Thoracic aorta (tissue), 2 donors: ENCODE data around the gene CLN3. TPM values are rescaled to one million over a fixed set of nuclear protein-coding genes. Genes with fewer than 3 reads are reported as not detected.
"Not testable (repeated sequence)": the region's sequence is repeated elsewhere in the genome, so short reads cannot be mapped to it uniquely, and the experiment has no call there.

Source experiments
- ATAC-seq: fragments of 150-250 bp; one replicate; pipeline ENCODE4 v1.8.0; 2017; ENCODE audit warnings: low read depth; ENCODE audit not compliant: insufficient number of reproducible peaks, low FRiP score
- DNase-seq: peaks from one replicate; pipeline ENCODE4 v3.0.0-alpha.2; 2020; ENCODE audit warnings: low spot score
- H3K27ac ChIP-seq, 2 donors: fragments of 200-600 bp; sonication (generic); 1 replicate in 1 of 2; 2 replicates in 1 of 2; pipeline ENCODE4 v1.5.1; 2016; ENCODE audit warnings: mild to moderate bottlenecking in 2 of 2, moderate library complexity in 2 of 2
- H3K27me3 ChIP-seq: fragments of 200-600 bp; sonication (generic); replicated peaks from 2 replicates; pipeline ENCODE4 v1.6.0; 2016; ENCODE audit warnings: mild to moderate bottlenecking; ENCODE audit not compliant: insufficient read depth
- H3K36me3 ChIP-seq: fragments of 200-600 bp; sonication (generic); one replicate; pipeline ENCODE4 v1.5.1; 2016
- H3K4me1 ChIP-seq, 2 donors: fragments of 200-600 bp; sonication (generic); 1 replicate in 1 of 2; 2 replicates in 1 of 2; pipeline versions ENCODE4 v1.5.1 to v1.6.0; 2016; ENCODE audit warnings: low read depth in 2 of 2, mild to moderate bottlenecking in 1 of 2; ENCODE audit not compliant: control insufficient read depth in 1 of 2
- H3K4me3 ChIP-seq: fragments of 200-600 bp; sonication (generic); 2 replicates; pipeline ENCODE4 v1.5.1; 2016; ENCODE audit warnings: mild to moderate bottlenecking
- H3K9me3 ChIP-seq: fragments of 200-600 bp; sonication (generic); 2 replicates; pipeline ENCODE4 v1.5.1; 2016
- total RNA-seq, 2 donors: library from RNA; depleted of rRNA; stranded (reverse); fragments of >200 nt; gene quantifications; one replicate each; pipeline versions ENCODE4 v1.1.0 to v1.2.3, GENCODE V29; 2016
- TF ChIP-seq, protein P1 (sequence below): fragments of 200-600 bp; sonication (generic); IDR thresholded peaks from one replicate; pipeline ENCODE4 v1.5.1; 2019; ENCODE audit warnings: antibody characterized with exemption

Gene CLN3
- total RNA-seq, 2 donors from 2014 or later: 16.9 to 25.2 TPM

DNA sequence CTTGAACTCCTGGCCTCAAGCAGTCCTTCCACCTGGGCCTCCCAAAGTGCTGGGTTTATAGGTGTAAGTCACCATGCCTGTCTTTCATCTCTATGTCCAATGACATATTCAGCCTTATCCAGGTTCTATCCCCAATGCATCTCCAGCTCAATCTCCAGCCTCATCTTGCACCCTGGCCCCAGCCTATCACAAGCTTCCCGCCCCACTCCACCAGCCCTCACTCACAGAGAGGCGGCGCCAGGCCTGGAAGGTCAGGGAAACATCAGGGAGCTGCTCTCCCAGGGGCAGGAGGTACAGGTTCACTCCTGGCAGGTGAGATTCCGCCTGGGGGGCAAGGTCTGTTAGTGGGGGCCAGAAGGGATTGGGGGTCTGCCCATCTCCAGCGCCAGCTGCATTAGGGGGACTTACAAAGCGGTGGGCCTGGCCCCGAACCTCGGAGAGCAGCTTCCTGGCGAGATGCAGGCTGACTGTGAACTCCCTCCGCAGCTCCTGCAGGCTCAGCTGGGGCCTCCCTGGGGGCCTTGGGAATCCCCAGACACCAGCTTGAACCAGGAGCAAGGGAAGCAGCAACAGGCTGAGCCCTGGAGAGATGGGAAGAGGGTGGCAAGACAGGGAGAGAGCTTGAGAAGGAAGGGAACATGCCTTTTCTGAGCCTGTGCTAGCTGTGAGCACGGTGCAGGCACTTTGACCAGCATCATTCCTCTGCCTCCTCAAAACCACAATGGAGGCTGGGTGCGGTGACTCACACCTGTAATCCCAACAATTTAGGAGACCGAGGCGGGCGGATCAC lies 11.8 kb upstream of the CLN3 start:
- Histone ChIP-seq H3K36me3 (no peaks in the 10 kb centered on the region), H3K9me3 (no peaks in the 10 kb centered on the region), H3K4me1 (no peaks in the 10 kb centered on the region), H3K27ac (no peak overlapping the region), H3K27me3 (no peaks in the 10 kb centered on the region), H3K4me3 (no peak overlapping the region)
- TF ChIP-seq, protein P1, sequence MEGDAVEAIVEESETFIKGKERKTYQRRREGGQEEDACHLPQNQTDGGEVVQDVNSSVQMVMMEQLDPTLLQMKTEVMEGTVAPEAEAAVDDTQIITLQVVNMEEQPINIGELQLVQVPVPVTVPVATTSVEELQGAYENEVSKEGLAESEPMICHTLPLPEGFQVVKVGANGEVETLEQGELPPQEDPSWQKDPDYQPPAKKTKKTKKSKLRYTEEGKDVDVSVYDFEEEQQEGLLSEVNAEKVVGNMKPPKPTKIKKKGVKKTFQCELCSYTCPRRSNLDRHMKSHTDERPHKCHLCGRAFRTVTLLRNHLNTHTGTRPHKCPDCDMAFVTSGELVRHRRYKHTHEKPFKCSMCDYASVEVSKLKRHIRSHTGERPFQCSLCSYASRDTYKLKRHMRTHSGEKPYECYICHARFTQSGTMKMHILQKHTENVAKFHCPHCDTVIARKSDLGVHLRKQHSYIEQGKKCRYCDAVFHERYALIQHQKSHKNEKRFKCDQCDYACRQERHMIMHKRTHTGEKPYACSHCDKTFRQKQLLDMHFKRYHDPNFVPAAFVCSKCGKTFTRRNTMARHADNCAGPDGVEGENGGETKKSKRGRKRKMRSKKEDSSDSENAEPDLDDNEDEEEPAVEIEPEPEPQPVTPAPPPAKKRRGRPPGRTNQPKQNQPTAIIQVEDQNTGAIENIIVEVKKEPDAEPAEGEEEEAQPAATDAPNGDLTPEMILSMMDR: no peak
- DNase-seq (no peak), ATAC-seq (no peak)

DNA sequence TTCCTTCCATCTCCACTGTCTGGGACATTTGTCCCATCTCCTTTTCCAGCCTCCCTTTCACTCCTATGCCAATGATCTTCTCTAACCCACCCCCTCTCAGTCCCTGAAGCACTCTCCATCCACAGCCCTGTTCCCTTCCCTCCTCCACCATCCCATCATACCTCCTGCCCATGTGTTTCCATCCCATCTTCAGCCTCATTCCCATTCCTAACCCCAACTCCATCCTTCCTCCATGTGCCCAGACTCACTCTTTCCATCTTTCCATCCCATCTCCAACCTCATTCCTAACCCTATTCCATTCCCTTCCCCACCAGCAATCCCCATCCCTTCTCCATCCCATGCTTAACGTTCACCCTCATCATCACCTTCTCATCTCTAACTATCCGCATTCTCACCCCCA lies 10.4 kb upstream of the CLN3 start:
- no peaks in the 10 kb centered on the region for H3K36me3 ChIP-seq
- no peaks in the 10 kb centered on the region for H3K4me1 ChIP-seq
- H3K9me3 ChIP-seq: no peaks in the 10 kb centered on the region
- ATAC-seq: no peak
- H3K27ac ChIP-seq: no peak overlapping the region
- DNase-seq: no peak
- TF ChIP-seq, protein P1: no peak
- H3K27me3 ChIP-seq: no peaks in the 10 kb centered on the region
- H3K4me3 ChIP-seq: no peak overlapping the region

DNA sequence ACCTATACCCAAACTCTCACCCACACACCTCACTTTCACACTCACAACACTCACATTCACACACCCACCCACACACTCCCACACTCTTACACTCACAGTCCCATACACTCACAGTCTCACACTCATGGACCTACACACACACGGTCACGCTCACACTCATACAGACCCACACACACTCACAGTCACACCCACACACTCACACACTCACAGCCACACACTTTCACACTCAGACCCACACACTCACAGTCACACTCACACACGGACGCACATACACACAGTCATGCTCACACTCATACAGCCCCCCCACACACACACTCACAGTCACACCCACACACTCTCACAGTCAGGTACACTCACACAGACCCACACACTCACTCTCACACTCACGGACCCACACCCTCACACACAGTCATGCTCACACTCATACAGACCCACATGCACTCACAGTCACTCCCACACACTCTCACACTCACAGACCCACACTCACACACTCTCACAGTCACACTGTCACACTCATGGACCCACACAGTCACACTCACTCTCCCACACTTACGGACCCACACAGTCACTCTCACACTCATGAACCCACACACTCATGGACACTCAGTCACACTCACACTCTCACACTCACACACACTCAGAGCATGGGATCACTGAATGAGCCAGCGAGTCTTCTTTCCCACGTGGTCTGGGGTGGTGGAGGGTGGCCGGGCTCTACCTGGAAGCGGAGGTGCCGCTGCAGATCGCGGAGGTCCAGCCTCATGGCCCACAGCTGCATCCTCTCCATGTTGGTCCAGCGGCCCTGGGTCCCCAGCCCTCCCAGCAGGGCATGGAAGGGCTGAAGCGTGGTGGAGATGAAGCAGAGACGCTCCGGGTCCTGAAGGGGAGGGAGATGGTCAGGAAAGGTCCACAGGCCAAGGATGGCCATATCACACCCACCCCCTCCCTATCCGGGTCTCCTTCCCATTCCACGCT lies 9.7 kb upstream of the CLN3 start:
- Histone ChIP-seq H3K4me1 (no peaks in the 10 kb centered on the region), H3K27me3 (no peaks in the 10 kb centered on the region), H3K27ac (no peak overlapping the region), H3K9me3 (no peaks in the 10 kb centered on the region), H3K36me3 (no peaks in the 10 kb centered on the region), H3K4me3 (no peak overlapping the region)
- DNase-seq: no peak
- TF ChIP-seq, protein P1: no peak
- no peak for ATAC-seq

DNA sequence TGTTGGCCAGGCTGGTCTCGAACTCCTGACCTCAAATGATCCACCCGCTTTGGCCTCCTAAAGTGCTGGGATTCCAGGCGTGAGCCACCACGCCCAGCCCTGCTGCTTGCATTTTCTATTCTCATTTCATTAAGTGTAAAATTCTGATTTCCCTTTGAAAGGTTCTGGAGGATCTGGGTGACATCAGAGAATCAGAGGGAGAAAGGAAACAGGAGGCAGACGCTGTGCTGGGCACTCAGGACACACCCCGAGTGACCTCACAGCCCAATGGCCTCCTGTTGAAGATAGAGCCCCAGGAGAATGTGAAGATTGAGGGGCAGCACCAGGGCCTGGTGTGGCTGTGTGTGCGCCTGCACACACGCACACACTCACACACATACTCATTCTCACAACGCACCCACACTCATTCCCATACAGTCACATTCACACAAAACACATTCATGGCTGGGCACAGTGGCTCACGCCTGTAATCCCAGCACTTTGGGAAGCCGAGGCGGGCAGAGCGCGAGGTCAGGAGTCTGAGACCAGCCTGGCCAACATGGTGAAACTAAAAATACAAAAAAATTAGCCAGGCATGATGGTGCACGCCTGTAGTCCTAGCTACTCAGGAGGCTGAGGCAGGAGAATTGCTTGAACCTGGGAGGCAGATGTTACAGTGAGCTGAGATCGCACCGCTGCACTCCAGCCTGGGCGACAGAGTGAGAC lies 8.8 kb upstream of the CLN3 start:
- DNase-seq, H3K27me3 ChIP-seq, H3K4me1 ChIP-seq, H3K4me3 ChIP-seq, H3K36me3 ChIP-seq, H3K27ac ChIP-seq, H3K9me3 ChIP-seq, ATAC-seq: not testable (repeated sequence)

DNA sequence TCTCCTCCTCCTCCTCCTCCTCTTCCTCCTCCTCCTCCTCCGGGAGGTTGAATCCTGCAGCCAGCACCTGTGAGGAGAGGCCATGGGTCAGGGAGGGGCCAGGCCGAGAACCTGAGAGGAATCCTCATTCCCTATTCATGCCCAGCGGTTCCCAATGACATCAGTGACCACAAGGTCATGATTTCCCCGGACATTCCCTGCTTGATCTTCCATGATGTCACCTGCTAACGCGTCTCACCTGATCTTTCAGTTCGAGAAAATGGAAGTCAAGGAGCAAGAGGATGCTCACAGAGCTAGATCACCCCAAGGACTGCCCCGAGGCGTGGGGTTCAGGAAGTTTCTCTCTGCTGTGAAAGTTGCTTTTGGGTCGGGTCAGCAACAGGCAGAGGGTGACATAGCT lies 8.0 kb upstream of the CLN3 start:
- Histone ChIP-seq H3K27me3 (no peaks in the 10 kb centered on the region), H3K36me3 (no peaks in the 10 kb centered on the region), H3K27ac (no peak overlapping the region), H3K4me3 (no peak overlapping the region), H3K9me3 (no peaks in the 10 kb centered on the region), H3K4me1 (no peaks in the 10 kb centered on the region)
- DNase-seq (no peak), ATAC-seq (no peak)
- TF ChIP-seq, protein P1: no peak
